OCI-LY3 (cell line): ENCODE results near the gene ZNF112.

Experiments
- H2AFZ ChIP-seq: fragments of 200-600, 300-600 bp; shearing (Covaris generic); 2 replicates; pipeline ENCODE4 v1.6.0; 2014; ENCODE audit warnings: antibody characterized with exemption, low read depth, low read length
- H3K27ac ChIP-seq: fragments of 200-600, 300-600 bp; sonication (generic); 2 replicates; pipeline ENCODE4 v1.5.1; 2014; ENCODE audit warnings: mild to moderate bottlenecking, low read length, moderate library complexity, mixed read lengths
- H3K27me3 ChIP-seq: fragments of 200-600, 300-600 bp; sonication (generic); 2 replicates; pipeline ENCODE4 v1.6.1; 2014; ENCODE audit warnings: low read depth, low read length, mixed read lengths
- H3K36me3 ChIP-seq: fragments of 200-600, 300-600 bp; sonication (generic); replicated peaks from 2 replicates; pipeline ENCODE3; 2014; ENCODE audit warnings: low read depth, low read length, mixed read lengths
- H3K4me1 ChIP-seq: fragments of 300-600, 200-600 bp; sonication (generic); 2 replicates; pipeline ENCODE4 v1.6.1; 2014; ENCODE audit warnings: low read length, mixed read lengths
- H3K4me2 ChIP-seq: fragments of 200-600, 300-600 bp; sonication (generic); 2 replicates; pipeline ENCODE4 v1.6.1; 2014; ENCODE audit warnings: low read length, mixed read lengths
- H3K4me3 ChIP-seq: fragments of 300-600, 200-600 bp; sonication (generic); 2 replicates; pipeline ENCODE4 v1.5.1; 2014; ENCODE audit warnings: antibody characterized with exemption, mild to moderate bottlenecking, low read length, moderate library complexity
- H3K79me2 ChIP-seq: fragments of 300-600, 200-600 bp; shearing (Covaris generic); 2 replicates; pipeline ENCODE4 v1.6.1; 2014; ENCODE audit warnings: mild to moderate bottlenecking, low read length, mixed read lengths
- H3K9ac ChIP-seq: fragments of 300-600, 200-600 bp; shearing (Covaris generic); 2 replicates; pipeline ENCODE4 v1.6.0; 2014; ENCODE audit warnings: mild to moderate bottlenecking, low read length, moderate library complexity
- H3K9me3 ChIP-seq: fragments of 200-600, 300-600 bp; shearing (Covaris generic); 2 replicates; pipeline ENCODE4 v1.6.1; 2014; ENCODE audit warnings: low read length, mixed read lengths; ENCODE audit not compliant: insufficient read depth
- H4K20me1 ChIP-seq: fragments of 200-600, 300-600 bp; sonication (generic); 2 replicates; pipeline ENCODE4 v1.6.1; 2016; ENCODE audit warnings: low read length, mixed read lengths; ENCODE audit not compliant: insufficient read depth
- CTCF ChIP-seq: fragments of 200-600, 300-600 bp; sonication (generic); IDR thresholded peaks from 2 replicates; pipeline ENCODE4 v1.5.1; 2014; ENCODE audit warnings: antibody characterized with exemption, low read length, low read depth
- EZH2phosphoT487 ChIP-seq: fragments of 200-600 bp; shearing (Covaris generic); IDR thresholded peaks from 2 replicates; pipeline ENCODE4 v1.6.1; 2018; ENCODE audit warnings: antibody characterized with exemption, mixed run types, low read depth

Gene ZNF112

GRCh38 chr19:44304659-44305193 is 51.8 kb downstream of the ZNF112 start, which contains the start of gene ZNF235:
TSS of gene ZNF235 (minus strand) at chr19:44305025. CDS start at chr19:44303404, 1,621 bp downstream.
- TF ChIP-seq EZH2phosphoT487 (no peak), CTCF (no peak)
- no peak within 1 kb of the TSS for H3K27ac ChIP-seq
- H3K9ac ChIP-seq, result no peak within 1 kb of the TSS

GRCh38 chr19:44303976-44304568 is 52.4 kb downstream of the ZNF112 start:
- Histone ChIP-seq H3K27me3 (no peaks in the 10 kb centered on the region), H3K9ac (no peak overlapping the region), H3K27ac (no peak overlapping the region)

More at GRCh38 chr19:44304659-44305193, 51.8 kb downstream of the ZNF112 start, which contains the start of gene ZNF235:
- H3K27me3 ChIP-seq, result no peaks in the 10 kb centered on the region
- H3K4me1 ChIP-seq, result no peaks in the 10 kb centered on the region
- H3K4me2 ChIP-seq, result no peak within 1 kb of the TSS
- no peaks in the 10 kb centered on the region for H4K20me1 ChIP-seq
- no peaks in the 10 kb centered on the region for H3K36me3 ChIP-seq
- H2AFZ ChIP-seq, result no peak within 1 kb of the TSS
- no peaks in the 10 kb centered on the region for H3K79me2 ChIP-seq
- H3K9me3 ChIP-seq, result no peaks in the 10 kb centered on the region
- no peak within 1 kb of the TSS for H3K4me3 ChIP-seq

GRCh38 chr19:44303320-44303719 is 53.2 kb downstream of the ZNF112 start:
- Histone ChIP-seq H3K9ac (no peak overlapping the region), H3K4me2 (no peak overlapping the region), H3K36me3 (no peaks in the 10 kb centered on the region), H3K9me3 (no peaks in the 10 kb centered on the region), H3K27ac (no peak overlapping the region), H4K20me1 (no peaks in the 10 kb centered on the region), H3K79me2 (no peaks in the 10 kb centered on the region), H2AFZ (no peak overlapping the region), H3K27me3 (no peaks in the 10 kb centered on the region), H3K4me3 (no peak overlapping the region), H3K4me1 (no peaks in the 10 kb centered on the region)
- TF ChIP-seq EZH2phosphoT487, result no peak
- TF ChIP-seq CTCF, result no peak

More at GRCh38 chr19:44303976-44304568, 52.4 kb downstream of the ZNF112 start:
- H3K79me2 ChIP-seq, result no peaks in the 10 kb centered on the region
- TF ChIP-seq CTCF, result no peak
- no peak for TF ChIP-seq EZH2phosphoT487
- H3K36me3 ChIP-seq, result no peaks in the 10 kb centered on the region
- no peak overlapping the region for H2AFZ ChIP-seq
- H3K4me2 ChIP-seq, result no peak overlapping the region
- no peaks in the 10 kb centered on the region for H4K20me1 ChIP-seq
- H3K4me1 ChIP-seq, result no peaks in the 10 kb centered on the region
- no peak overlapping the region for H3K4me3 ChIP-seq
- no peaks in the 10 kb centered on the region for H3K9me3 ChIP-seq

- Histone ChIP-seq H2AFZ (no peak overlapping the region), H3K79me2 (no peaks in the 10 kb centered on the region), H3K36me3 (no peaks in the 10 kb centered on the region), H3K4me2 (no peak overlapping the region), H3K4me3 (no peak overlapping the region), H4K20me1 (no peaks in the 10 kb centered on the region), H3K27me3 (no peaks in the 10 kb centered on the region), H3K4me1 (no peaks in the 10 kb centered on the region), H3K9me3 (peaks cover 12% of the 10 kb centered on the region; the same call in 1 of the 2 replicates), H3K27ac (no peak overlapping the region), H3K9ac (no peak overlapping the region)
- no peak for TF ChIP-seq CTCF
- TF ChIP-seq EZH2phosphoT487, result no peak
Measured at GRCh38 chr19:44284968-44285367, 71.5 kb downstream of the ZNF112 start.
